Measurements from ENCODE around the gene PCYT1B.

The PCYT1B gene

GRCh38 chrX:24515447-24515846 is 131.7 kb downstream of the PCYT1B start:
- no peak for DNase-seq

- DNase-seq, result no peak
These were observed 133.7 kb downstream of the PCYT1B start for GRCh38 chrX:24513416-24513815.

GRCh38 chrX:24508375-24508774 is 138.8 kb downstream of the PCYT1B start:
- no peak for DNase-seq
